Body of pancreas (tissue), 4 donors: ENCODE data around the gene CAMK2G.

ENCODE experiments used
- CTCF ChIP-seq, 7 experiments: fragments of 450-650 bp in 4 of 7; fragments of 200-600 bp in 3 of 7; sonication (generic) in 3 of 7; IDR thresholded peaks; one replicate each; pipeline ENCODE4 v1.5.1; 2016 to 2019; ENCODE audit warnings: antibody characterized with exemption in 7 of 7
- POLR2A ChIP-seq, 3 donors: fragments of 450-650 bp; IDR thresholded peaks; one replicate each; pipeline ENCODE4 v1.6.1; 2016; ENCODE audit warnings: antibody characterized with exemption in 3 of 3, mild to moderate bottlenecking in 2 of 3

GRCh38 chr10:73807471-73807870, 66.9 kb downstream of the CAMK2G start:
- no peak for TF ChIP-seq POLR2A (IDR thresholded peaks at IDR 0.05)
- TF ChIP-seq CTCF (IDR thresholded peaks at IDR 0.05), result no peak
